ENCODE results near the gene MYO1E. TPM values are rescaled to one million over a fixed set of nuclear protein-coding genes. Genes with fewer than 3 reads are reported as not detected.

MYO1E gene
- total and polyA plus RNA-seq, 3 experiments from 2014 or later = 1.1 to 15.4 (median 15.3) TPM

DNA sequence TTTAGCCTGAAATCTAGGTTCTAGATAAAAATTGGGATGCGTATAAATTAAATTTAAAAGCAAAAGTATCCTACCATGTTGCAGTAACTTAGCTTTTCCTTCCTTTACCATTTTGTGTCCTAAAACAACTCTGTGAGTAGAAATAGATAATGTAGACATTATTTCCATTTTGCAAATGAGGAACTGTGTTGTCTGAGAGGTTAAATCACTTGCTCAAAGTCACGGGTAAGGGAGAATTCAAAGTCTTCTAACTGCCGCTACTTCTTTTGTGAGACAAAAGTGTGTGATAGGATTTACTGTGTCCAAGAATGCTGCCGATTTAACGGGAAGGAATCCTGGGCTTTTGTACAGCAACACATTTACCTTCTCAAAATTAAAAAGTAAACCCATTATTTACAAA lies 40.7 kb downstream of the MYO1E start:
- H3K9me3 ChIP-seq (ENCODE audit: low read length) = no peaks in the 10 kb centered on the region
- no peaks in the 10 kb centered on the region for H3K36me3 Mint-ChIP-seq
- no peak for DNase-seq
- H3K27ac Mint-ChIP-seq = no peak overlapping the region
- ChIA-PET POLR2A (no interaction called here), CTCF (interaction anchor here (1.7 kb wide), 1 partner anchor 12 kb away, joined by 5 read pairs; no protein-coding TSS in a partner anchor)
- H3K4me1 Mint-ChIP-seq = peaks cover 5 to 8% (median 7%) of the 10 kb centered on the region in 3 donors
- no peaks in the 10 kb centered on the region for H3K9me3 Mint-ChIP-seq
- H3K36me3 ChIP-seq (ENCODE audit: insufficient read depth, low read length) = no peaks in the 10 kb centered on the region
- H3K4me3 ChIP-seq (ENCODE audit: low read length) = no peak overlapping the region
- no peak overlapping the region for H3K27ac ChIP-seq (ENCODE audit: low read depth, low read length)
- no peak overlapping the region for H3K4me3 Mint-ChIP-seq
- peaks cover 8 to 15% of the 10 kb centered on the region in 2 donors for H3K27me3 Mint-ChIP-seq
- no peaks in the 10 kb centered on the region for H3K27me3 ChIP-seq (ENCODE audit: insufficient read depth, low read length, poor library complexity, severe bottlenecking)
- H3K4me1 ChIP-seq (ENCODE audit: insufficient read depth, low read length) = no peaks in the 10 kb centered on the region

DNA sequence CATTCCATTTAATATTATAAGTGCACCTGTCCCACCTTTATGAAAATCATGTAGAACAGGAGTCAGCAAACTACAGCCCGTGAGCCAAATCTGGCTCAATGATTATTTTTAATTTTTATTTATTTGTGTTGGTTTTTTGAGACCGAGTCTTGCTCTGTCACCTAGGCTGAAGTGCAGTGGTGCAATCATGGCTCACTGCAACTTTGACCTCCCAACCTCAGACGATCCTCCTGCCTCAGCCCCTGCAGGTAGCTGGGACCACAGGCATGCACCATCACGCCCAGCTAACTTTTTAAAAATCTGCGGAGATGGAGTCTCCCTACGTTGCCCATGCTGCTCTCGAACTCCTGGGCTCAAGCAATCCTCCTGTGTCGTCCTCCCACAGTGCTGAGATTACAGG lies 42.0 kb downstream of the MYO1E start:
- H3K4me3 Mint-ChIP-seq = no peak overlapping the region
- no peak overlapping the region for H3K27ac Mint-ChIP-seq
- no peak for DNase-seq
- Histone ChIP-seq H3K4me3 (ENCODE audit: low read length) (no peak overlapping the region), H3K9me3 (ENCODE audit: low read length) (no peaks in the 10 kb centered on the region), H3K27me3 (ENCODE audit: insufficient read depth, low read length, poor library complexity, severe bottlenecking) (no peaks in the 10 kb centered on the region), H3K36me3 (ENCODE audit: insufficient read depth, low read length) (no peaks in the 10 kb centered on the region), H3K27ac (ENCODE audit: low read depth, low read length) (no peak overlapping the region), H3K4me1 (ENCODE audit: insufficient read depth, low read length) (no peaks in the 10 kb centered on the region)
- H3K4me1 Mint-ChIP-seq = peaks cover 5 to 8% (median 7%) of the 10 kb centered on the region in 3 donors
- peaks cover 8 to 15% of the 10 kb centered on the region in 2 donors for H3K27me3 Mint-ChIP-seq
- ChIA-PET POLR2A (no interaction called here), CTCF (no interaction called here)
- no peaks in the 10 kb centered on the region for H3K9me3 Mint-ChIP-seq
- no peaks in the 10 kb centered on the region for H3K36me3 Mint-ChIP-seq

DNA sequence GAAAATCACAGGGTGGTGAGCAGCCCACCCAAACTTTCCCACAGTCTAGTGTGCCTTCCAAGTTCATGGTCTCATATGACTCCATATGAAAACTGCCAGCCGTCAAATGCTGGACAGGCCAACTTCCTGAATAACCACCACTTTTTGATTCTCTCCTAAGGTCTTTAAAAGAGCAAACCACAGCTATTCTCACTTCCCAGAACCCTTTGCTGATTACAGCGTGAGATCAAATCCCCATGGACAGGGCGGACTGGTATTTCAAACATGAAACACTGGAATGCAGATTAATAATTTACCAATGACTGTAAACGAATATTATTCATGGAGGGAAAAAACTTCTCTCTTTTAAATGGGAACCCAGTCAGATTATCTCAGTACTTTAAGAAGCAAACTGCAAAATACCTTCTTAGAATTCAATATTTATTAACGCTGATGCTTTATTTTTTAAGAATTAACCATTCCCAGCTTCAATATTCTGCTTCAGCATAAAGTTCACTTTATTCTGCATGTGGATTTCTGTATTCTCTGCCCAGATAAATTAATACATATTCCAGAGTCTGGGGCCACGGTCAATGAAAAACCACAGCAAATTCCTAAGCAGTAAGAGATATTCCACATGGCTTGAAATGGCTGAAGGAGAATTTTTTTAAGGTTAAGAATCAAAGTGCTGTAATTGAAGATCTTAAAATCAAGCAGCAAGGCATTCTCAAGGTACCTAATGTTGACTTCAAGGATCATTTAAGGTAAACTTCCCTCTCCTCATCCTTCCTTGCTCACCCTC lies 42.9 kb downstream of the MYO1E start:
- DNase-seq = no peak
- Histone ChIP-seq H3K4me1 (ENCODE audit: insufficient read depth, low read length) (no peaks in the 10 kb centered on the region), H3K27me3 (ENCODE audit: insufficient read depth, low read length, poor library complexity, severe bottlenecking) (no peaks in the 10 kb centered on the region), H3K9me3 (ENCODE audit: low read length) (no peaks in the 10 kb centered on the region), H3K4me3 (ENCODE audit: low read length) (no peak overlapping the region), H3K36me3 (ENCODE audit: insufficient read depth, low read length) (no peaks in the 10 kb centered on the region), H3K27ac (ENCODE audit: low read depth, low read length) (no peak overlapping the region)
- CTCF ChIA-PET = interaction anchor here (1.0 kb wide), 1 partner anchor 15 kb away, joined by 4 read pairs; no protein-coding TSS in a partner anchor
- H3K4me1 Mint-ChIP-seq = peaks cover 5 to 8% (median 7%) of the 10 kb centered on the region in 3 donors
- H3K36me3 Mint-ChIP-seq = no peaks in the 10 kb centered on the region
- peaks cover 8 to 15% of the 10 kb centered on the region in 2 donors for H3K27me3 Mint-ChIP-seq
- H3K4me3 Mint-ChIP-seq = no peak overlapping the region
- H3K27ac Mint-ChIP-seq = no peak overlapping the region
- POLR2A ChIA-PET = no interaction called here
- H3K9me3 Mint-ChIP-seq = no peaks in the 10 kb centered on the region

DNA sequence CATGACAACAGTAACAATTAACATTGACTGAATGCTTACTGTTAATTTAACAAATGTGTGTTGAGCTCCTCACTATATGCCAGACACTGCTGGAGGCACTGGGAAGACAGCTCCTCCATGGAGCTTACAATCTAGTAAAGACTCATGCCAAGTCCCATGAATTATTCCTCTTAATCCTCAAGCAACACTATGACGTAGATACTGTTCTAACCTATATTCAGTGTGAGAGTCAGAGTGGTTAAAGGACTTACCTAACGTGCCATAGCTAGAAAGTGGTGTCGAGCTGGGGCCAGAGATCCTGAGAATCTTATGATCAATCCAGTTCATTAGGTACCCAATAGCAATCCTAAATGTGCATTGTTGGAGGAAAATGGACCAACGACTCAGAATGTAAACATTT lies 43.6 kb downstream of the MYO1E start:
- H3K36me3 Mint-ChIP-seq = no peaks in the 10 kb centered on the region
- Histone ChIP-seq H3K4me1 (ENCODE audit: insufficient read depth, low read length) (no peaks in the 10 kb centered on the region), H3K27ac (ENCODE audit: low read depth, low read length) (no peak overlapping the region), H3K4me3 (ENCODE audit: low read length) (no peak overlapping the region), H3K9me3 (ENCODE audit: low read length) (no peaks in the 10 kb centered on the region), H3K36me3 (ENCODE audit: insufficient read depth, low read length) (no peaks in the 10 kb centered on the region), H3K27me3 (ENCODE audit: insufficient read depth, low read length, poor library complexity, severe bottlenecking) (no peaks in the 10 kb centered on the region)
- ChIA-PET CTCF (interaction anchor here (1.0 kb wide), 1 partner anchor 14 kb away, joined by 4 read pairs; no protein-coding TSS in a partner anchor), POLR2A (no interaction called here)
- no peaks in the 10 kb centered on the region for H3K9me3 Mint-ChIP-seq
- no peak overlapping the region for H3K27ac Mint-ChIP-seq
- no peak overlapping the region for H3K4me3 Mint-ChIP-seq
- DNase-seq = no peak
- peaks cover 5 to 8% (median 7%) of the 10 kb centered on the region in 3 donors for H3K4me1 Mint-ChIP-seq
- H3K27me3 Mint-ChIP-seq = peaks cover 10 to 18% of the 10 kb centered on the region in 2 donors

DNA sequence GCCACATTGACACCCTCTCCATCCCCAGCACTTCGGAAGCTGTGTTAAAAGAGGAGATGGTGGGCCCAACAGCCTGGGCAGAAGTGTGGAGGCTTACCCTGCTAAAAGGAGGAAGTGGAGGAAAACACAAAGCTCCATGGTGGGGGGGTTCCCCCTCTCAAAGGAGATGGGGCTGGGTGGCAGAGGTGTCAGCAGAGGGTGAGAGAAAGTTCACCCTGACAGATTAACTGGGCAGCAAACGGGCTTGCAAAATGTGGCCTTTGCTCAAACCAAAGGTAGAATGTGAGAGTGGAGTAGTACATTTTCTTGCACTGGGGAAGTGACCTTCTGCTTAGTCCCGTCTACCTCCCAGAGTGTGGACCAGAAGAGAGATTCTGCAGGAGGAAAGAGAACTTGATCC lies 44.7 kb downstream of the MYO1E start:
- DNase-seq = no peak
- Mint-ChIP-seq H3K4me1 (peaks cover 5 to 8% (median 7%) of the 10 kb centered on the region in 3 donors), H3K4me3 (no peak overlapping the region), H3K27ac (peak overlapping the region in 1 of 8 donors; percentile 43), H3K9me3 (no peaks in the 10 kb centered on the region), H3K27me3 (peaks cover 15 to 19% of the 10 kb centered on the region in 2 donors), H3K36me3 (no peaks in the 10 kb centered on the region)
- Histone ChIP-seq H3K9me3 (ENCODE audit: low read length) (no peaks in the 10 kb centered on the region), H3K4me1 (ENCODE audit: insufficient read depth, low read length) (no peaks in the 10 kb centered on the region), H3K4me3 (ENCODE audit: low read length) (no peak overlapping the region), H3K27ac (ENCODE audit: low read depth, low read length) (no peak overlapping the region), H3K27me3 (ENCODE audit: insufficient read depth, low read length, poor library complexity, severe bottlenecking) (no peaks in the 10 kb centered on the region), H3K36me3 (ENCODE audit: insufficient read depth, low read length) (no peaks in the 10 kb centered on the region)
- POLR2A ChIA-PET = no interaction called here
- CTCF ChIA-PET = no interaction called here

DNA sequence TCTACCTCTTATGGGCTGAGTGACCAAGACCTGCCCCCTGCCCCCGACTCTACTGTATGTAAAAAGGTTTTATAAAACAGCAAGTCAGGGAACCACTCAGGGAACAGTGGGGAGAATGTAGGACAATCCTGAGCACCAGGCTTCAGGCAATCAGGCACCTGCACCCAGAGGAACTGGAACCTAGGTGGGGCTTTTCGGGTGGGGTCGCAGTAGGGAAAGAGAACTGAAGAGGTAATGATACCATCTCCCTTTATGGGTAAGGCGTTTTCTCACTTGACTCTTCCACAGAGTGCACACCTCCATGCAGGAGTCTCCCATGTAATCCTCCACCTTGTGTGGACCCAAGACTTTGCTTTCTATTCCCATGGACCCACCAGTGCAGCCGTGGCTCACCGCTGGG lies 45.8 kb downstream of the MYO1E start:
- no peak overlapping the region for H3K27ac Mint-ChIP-seq
- H3K27me3 Mint-ChIP-seq = peaks cover 15 to 19% of the 10 kb centered on the region in 2 donors
- no peaks in the 10 kb centered on the region for H3K9me3 ChIP-seq (ENCODE audit: low read length)
- peaks cover 8 to 10% (median 8%) of the 10 kb centered on the region in 3 donors for H3K4me1 Mint-ChIP-seq
- no peak overlapping the region for H3K27ac ChIP-seq (ENCODE audit: low read depth, low read length)
- no peaks in the 10 kb centered on the region for H3K36me3 Mint-ChIP-seq
- H3K36me3 ChIP-seq (ENCODE audit: insufficient read depth, low read length) = no peaks in the 10 kb centered on the region
- DNase-seq = no peak
- CTCF ChIA-PET = no interaction called here
- H3K4me3 Mint-ChIP-seq = no peak overlapping the region
- no peaks in the 10 kb centered on the region for H3K4me1 ChIP-seq (ENCODE audit: insufficient read depth, low read length)
- POLR2A ChIA-PET = no interaction called here
- no peaks in the 10 kb centered on the region for H3K27me3 ChIP-seq (ENCODE audit: insufficient read depth, low read length, poor library complexity, severe bottlenecking)
- H3K9me3 Mint-ChIP-seq = no peaks in the 10 kb centered on the region
- H3K4me3 ChIP-seq (ENCODE audit: low read length) = no peak overlapping the region

DNA sequence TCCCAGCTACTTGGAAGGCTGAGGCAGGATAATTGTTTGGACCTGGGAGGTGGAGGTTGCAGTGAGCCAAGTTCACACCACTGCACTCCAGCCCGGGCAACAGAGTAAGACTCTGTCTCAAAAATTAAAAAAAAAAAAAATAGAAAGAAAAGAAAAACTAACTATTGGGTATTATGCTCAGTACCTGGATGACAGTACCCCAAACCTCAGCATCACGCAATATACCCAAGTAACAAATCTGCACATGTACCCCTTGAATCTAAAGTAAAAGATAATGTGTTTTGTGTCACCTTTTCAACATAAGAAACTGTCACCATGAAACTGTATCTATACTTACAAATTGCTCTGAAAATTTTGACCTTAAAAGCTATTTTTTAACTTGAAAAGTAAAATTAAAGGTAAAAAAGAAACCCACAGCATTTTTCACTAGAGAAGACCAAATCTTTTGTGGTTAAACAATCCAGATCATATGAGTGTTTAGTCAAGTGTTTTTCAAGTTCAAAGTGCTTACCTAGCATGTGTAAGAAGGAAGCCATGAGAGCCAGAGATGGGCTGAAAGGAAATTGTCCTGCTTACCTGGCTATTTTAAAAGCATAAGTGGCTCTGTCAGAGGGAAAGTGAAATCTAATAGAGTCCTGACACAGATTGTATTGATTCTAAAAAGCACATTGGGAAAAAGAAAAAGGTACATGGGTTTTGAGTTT lies 50.5 kb downstream of the MYO1E start:
- CTCF ChIA-PET = no interaction called here
- H3K4me3 Mint-ChIP-seq = no peak overlapping the region

DNA sequence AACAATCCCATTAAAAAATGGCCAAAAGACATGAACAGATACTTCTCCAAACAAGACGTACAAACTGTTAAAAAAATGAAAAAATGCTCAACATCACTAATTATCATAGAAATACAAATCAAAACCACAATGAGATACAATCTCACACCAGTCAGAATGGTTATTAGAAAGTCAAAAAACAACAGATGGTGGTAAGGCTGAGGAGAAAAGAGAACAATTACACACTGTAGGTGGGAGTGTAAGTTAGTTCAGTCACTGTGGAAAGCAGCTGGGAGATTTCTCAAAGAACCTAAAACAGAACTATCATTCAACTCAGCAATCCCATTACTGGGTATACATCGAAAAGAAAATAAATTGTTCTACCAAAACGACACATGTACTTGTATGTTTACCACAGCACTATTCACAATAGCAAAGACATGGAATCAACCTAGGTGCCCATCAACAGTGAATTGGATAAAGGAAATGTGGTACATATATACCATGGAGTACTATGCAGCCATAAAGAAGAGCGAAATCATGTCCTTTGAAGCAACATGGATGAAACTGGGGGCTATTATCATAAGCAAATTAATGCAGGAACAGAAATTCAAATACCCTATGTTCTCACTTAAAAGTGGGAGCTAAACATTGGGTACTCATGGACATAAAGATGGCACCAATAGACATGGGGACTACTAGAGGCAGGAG lies 51.5 kb downstream of the MYO1E start:
- H3K27me3 ChIP-seq (ENCODE audit: insufficient read depth, low read length, poor library complexity, severe bottlenecking) = no peaks in the 10 kb centered on the region
- no peak overlapping the region for H3K27ac Mint-ChIP-seq
- H3K36me3 Mint-ChIP-seq = peaks cover 0 to 11% (median 0%) of the 10 kb centered on the region in 3 donors
- CTCF ChIA-PET = no interaction called here
- peaks cover 0 to 3% (median 2%) of the 10 kb centered on the region in 3 donors for H3K4me1 Mint-ChIP-seq
- no peaks in the 10 kb centered on the region for H3K36me3 ChIP-seq (ENCODE audit: insufficient read depth, low read length)
- no peak overlapping the region for H3K4me3 ChIP-seq (ENCODE audit: low read length)
- H3K4me3 Mint-ChIP-seq = no peak overlapping the region
- H3K27ac ChIP-seq (ENCODE audit: low read depth, low read length) = no peak overlapping the region
- peaks cover 13 to 24% of the 10 kb centered on the region in 2 donors for H3K27me3 Mint-ChIP-seq
- no peaks in the 10 kb centered on the region for H3K9me3 ChIP-seq (ENCODE audit: low read length)
- POLR2A ChIA-PET = no interaction called here
- H3K9me3 Mint-ChIP-seq = peaks cover 0 to 2% (median 0%) of the 10 kb centered on the region in 5 donors
- DNase-seq = no peak
- H3K4me1 ChIP-seq (ENCODE audit: insufficient read depth, low read length) = no peaks in the 10 kb centered on the region

More for the DNA sequence above, 50.5 kb downstream of the MYO1E start:
- peaks cover 13 to 24% of the 10 kb centered on the region in 2 donors for H3K27me3 Mint-ChIP-seq
- Histone ChIP-seq H3K9me3 (ENCODE audit: low read length) (no peaks in the 10 kb centered on the region), H3K27me3 (ENCODE audit: insufficient read depth, low read length, poor library complexity, severe bottlenecking) (no peaks in the 10 kb centered on the region), H3K27ac (ENCODE audit: low read depth, low read length) (no peak overlapping the region), H3K4me1 (ENCODE audit: insufficient read depth, low read length) (no peaks in the 10 kb centered on the region), H3K36me3 (ENCODE audit: insufficient read depth, low read length) (no peaks in the 10 kb centered on the region), H3K4me3 (ENCODE audit: low read length) (no peak overlapping the region)
- H3K27ac Mint-ChIP-seq = no peak overlapping the region
- peaks cover 0 to 2% (median 0%) of the 10 kb centered on the region in 5 donors for H3K9me3 Mint-ChIP-seq
- POLR2A ChIA-PET = no interaction called here
- peaks cover 0 to 3% (median 2%) of the 10 kb centered on the region in 3 donors for H3K4me1 Mint-ChIP-seq
- DNase-seq = no peak
- H3K36me3 Mint-ChIP-seq = peaks cover 0 to 11% (median 0%) of the 10 kb centered on the region in 3 donors

All from CD8-positive, alpha-beta memory T cell (primary cell).